ENCODE measurements around the gene CAP1. TPM values are rescaled to one million over a fixed set of nuclear protein-coding genes. Genes with fewer than 3 reads are reported as not detected.
"Not testable (repeated sequence)": the region's sequence is repeated elsewhere in the genome, so short reads cannot be mapped to it uniquely, and the experiment has no call there.

Gene CAP1
- total RNA-seq, 1 donor from 2014 or later, result 441 TPM

DNA sequence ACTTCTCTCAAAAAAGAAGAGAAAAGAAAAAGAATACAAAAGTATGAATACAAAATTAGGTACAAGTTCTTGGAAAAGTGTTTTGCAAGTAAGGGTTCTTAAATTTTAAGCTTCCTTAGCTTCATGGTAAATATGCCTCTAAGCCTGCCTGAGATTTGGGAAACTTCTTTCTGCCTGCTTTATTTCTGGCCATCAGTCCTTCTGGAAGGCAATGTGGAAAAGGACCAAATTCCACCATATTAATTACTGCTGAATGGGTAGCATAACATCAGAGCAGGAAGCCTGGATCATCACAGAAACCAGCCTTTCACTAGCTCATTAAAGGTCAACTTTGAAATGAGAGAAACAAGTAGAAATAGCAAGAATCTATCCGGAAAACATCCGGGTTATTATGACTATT is 39.1 kb upstream of the CAP1 start:
- Histone ChIP-seq H3K36me3 (ENCODE audit: control insufficient read depth, insufficient read depth, low read length) (no peaks in the 10 kb centered on the region), H3K27me3 (ENCODE audit: control insufficient read depth, insufficient read depth, low read length) (no peaks in the 10 kb centered on the region), H3K4me3 (ENCODE audit: low read depth, low read length) (no peak overlapping the region)
- no peak for DNase-seq (ENCODE audit: low read depth)
- TF ChIP-seq, protein P1, sequence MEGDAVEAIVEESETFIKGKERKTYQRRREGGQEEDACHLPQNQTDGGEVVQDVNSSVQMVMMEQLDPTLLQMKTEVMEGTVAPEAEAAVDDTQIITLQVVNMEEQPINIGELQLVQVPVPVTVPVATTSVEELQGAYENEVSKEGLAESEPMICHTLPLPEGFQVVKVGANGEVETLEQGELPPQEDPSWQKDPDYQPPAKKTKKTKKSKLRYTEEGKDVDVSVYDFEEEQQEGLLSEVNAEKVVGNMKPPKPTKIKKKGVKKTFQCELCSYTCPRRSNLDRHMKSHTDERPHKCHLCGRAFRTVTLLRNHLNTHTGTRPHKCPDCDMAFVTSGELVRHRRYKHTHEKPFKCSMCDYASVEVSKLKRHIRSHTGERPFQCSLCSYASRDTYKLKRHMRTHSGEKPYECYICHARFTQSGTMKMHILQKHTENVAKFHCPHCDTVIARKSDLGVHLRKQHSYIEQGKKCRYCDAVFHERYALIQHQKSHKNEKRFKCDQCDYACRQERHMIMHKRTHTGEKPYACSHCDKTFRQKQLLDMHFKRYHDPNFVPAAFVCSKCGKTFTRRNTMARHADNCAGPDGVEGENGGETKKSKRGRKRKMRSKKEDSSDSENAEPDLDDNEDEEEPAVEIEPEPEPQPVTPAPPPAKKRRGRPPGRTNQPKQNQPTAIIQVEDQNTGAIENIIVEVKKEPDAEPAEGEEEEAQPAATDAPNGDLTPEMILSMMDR (IDR thresholded peaks at IDR 0.05; ENCODE audit: insufficient read depth, low read length, poor library complexity, severe bottlenecking), result no peak

DNA sequence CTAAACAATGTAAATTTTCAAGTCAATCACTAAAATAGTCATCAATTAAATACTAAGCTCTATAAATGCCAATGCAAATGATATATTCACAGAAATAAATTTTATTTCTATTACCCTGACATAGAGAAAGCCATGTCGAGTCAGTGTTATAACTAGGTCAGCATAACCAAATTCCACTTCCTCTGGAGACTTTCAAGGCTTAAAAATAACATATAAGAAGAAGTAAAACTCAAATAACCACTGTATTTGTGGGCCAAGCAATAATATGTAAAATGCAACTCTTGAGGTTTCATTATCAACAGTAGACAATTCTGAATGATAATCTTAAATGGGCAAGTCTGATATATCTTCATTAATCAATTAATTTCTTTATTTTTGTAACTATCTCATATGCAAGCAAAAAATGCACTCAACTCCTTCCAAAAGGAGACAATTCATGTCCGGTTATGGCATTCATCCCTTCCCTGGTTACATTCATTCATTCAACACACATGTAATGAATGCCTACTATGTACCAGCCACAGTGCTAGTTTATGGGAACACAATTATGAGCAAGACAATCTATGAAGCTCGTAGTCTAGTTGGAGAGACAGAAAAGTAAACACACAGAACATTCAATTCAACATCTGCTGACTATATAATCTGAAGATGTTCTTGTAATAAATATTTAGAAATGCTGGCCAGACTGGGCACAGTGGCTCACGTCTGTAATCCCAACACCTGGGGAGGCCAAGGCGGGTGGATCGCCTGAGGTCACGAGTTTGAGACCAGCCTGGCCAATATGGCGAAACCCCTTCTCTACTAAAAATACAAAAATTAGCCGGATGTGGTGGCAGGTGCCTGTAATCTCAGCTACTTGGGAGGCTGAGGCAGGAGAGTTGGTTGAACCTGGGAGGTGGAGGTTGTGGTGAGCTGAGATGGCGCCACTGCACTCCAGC is 37.1 kb upstream of the CAP1 start:
- TF ChIP-seq, protein P1 (IDR thresholded peaks at IDR 0.05; ENCODE audit: insufficient read depth, low read length, poor library complexity, severe bottlenecking), result no peak
- Histone ChIP-seq H3K27me3 (ENCODE audit: control insufficient read depth, insufficient read depth, low read length) (no peaks in the 10 kb centered on the region), H3K36me3 (ENCODE audit: control insufficient read depth, insufficient read depth, low read length) (no peaks in the 10 kb centered on the region), H3K4me3 (ENCODE audit: low read depth, low read length) (no peak overlapping the region)
- DNase-seq (ENCODE audit: low read depth), result no peak

DNA sequence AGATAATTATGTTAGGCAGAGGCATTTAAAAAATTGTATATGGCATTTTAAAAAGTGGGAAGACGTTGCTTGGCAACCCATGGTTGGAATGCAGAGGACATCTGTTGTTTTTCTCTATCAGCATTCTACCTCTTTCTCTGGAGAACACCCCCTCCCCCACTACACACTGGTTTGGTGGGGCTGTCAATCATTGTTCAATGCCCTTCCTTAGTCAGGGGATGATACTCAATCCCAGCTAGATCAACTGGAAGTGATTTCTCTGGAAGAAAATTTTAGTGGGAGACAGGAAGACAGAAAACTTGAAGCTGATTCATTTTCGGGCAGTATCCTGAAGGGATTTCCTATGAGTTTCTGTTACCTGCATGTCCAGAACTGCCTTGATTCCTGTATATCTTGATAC is 35.7 kb upstream of the CAP1 start:
- no peaks in the 10 kb centered on the region for H3K36me3 ChIP-seq (ENCODE audit: control insufficient read depth, insufficient read depth, low read length)
- TF ChIP-seq, protein P1 (IDR thresholded peaks at IDR 0.05; ENCODE audit: insufficient read depth, low read length, poor library complexity, severe bottlenecking), result no peak
- H3K4me3 ChIP-seq (ENCODE audit: low read depth, low read length), result no peak overlapping the region
- DNase-seq (ENCODE audit: low read depth), result no peak
- no peaks in the 10 kb centered on the region for H3K27me3 ChIP-seq (ENCODE audit: control insufficient read depth, insufficient read depth, low read length)

DNA sequence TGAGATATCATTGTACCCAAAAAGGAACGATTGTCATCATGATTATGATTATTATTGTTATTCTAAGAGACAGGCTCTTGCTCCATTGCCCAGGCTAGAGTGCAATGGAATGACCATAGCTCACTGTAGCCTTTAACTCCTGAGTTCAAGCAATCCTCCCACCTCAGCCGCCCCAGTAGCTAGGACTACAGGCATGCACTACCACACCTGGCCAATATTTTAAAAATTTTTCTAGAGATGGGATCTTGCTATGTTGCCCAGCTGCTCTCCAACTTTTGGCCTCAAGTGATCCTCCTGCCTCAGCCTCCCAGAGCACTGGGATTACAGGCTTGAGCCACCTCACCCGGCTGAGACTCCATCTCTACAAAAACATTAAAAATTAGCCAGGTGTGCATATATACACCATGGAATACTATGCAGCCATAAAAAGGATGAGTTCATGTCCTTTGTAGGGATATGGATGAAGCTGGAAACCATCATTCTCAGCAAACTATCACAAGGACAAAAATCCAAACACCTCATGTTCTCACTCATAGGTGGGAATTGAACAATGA is 33.0 kb upstream of the CAP1 start:
- H3K27me3 ChIP-seq (ENCODE audit: control insufficient read depth, insufficient read depth, low read length); H3K36me3 ChIP-seq (ENCODE audit: control insufficient read depth, insufficient read depth, low read length); DNase-seq (ENCODE audit: low read depth); H3K4me3 ChIP-seq (ENCODE audit: low read depth, low read length): not testable (repeated sequence)

DNA sequence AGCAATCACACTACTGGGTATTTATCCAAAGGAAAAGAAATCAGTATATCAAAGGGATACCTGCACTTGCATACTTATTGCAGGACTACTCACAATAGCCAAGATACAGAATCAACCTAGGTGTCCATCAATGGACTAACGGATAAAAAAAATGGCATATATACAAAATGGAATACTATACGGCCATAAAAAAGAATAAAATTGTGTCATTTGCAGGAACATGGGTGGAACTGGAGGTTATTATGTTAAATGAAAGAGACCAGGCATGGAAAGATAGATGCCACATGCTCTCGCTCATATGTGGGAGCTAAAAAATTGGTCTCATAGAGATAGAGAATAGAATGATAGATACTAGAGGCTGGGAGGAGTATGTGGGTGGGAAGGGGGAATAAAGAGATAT is 29.3 kb upstream of the CAP1 start:
- TF ChIP-seq, protein P1 (IDR thresholded peaks at IDR 0.05; ENCODE audit: insufficient read depth, low read length, poor library complexity, severe bottlenecking), result no peak

DNA sequence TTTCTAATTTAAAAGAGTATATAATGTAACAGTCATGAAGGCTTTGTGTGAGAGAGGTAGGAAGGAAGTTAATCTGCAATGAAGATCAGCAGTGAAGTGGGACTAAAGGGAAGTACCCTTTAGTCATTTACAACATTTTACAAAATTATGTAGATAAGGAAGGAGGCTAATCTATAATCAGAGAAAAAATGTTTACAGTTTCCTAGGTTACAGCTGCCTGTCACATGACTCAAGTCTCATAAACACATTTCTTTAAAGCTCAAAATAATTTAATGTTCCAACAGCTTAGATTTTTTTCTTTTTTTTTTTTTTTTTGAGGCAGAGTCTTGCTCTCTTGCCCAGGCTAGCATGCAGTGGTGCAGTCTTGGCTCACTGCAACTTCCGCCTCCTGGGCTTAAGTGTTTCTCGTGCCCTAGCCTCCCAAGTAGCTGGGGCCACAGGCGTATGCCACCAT is 26.2 kb upstream of the CAP1 start:
- DNase-seq (ENCODE audit: low read depth), result no peak
- Histone ChIP-seq H3K36me3 (ENCODE audit: control insufficient read depth, insufficient read depth, low read length) (no peaks in the 10 kb centered on the region), H3K27me3 (ENCODE audit: control insufficient read depth, insufficient read depth, low read length) (no peaks in the 10 kb centered on the region), H3K4me3 (ENCODE audit: low read depth, low read length) (no peak overlapping the region)
- TF ChIP-seq, protein P1 (IDR thresholded peaks at IDR 0.05; ENCODE audit: insufficient read depth, low read length, poor library complexity, severe bottlenecking), result no peak

More for the DNA sequence above, 29.3 kb upstream of the CAP1 start:
- Histone ChIP-seq H3K27me3 (ENCODE audit: control insufficient read depth, insufficient read depth, low read length) (no peaks in the 10 kb centered on the region), H3K36me3 (ENCODE audit: control insufficient read depth, insufficient read depth, low read length) (no peaks in the 10 kb centered on the region), H3K4me3 (ENCODE audit: low read depth, low read length) (no peak overlapping the region)
- no peak for DNase-seq (ENCODE audit: low read depth)
